ENCODE results near the gene ABL2.

Gene ABL2

GRCh38 chr1:179101566-179101965 lies 127.9 kb downstream of the ABL2 start:
- no peaks in the 10 kb centered on the region for H3K36me3 ChIP-seq (ENCODE audit: control insufficient read depth, insufficient read depth, low read length)
- H3K27me3 ChIP-seq (ENCODE audit: control insufficient read depth, insufficient read depth, low read length): no peaks in the 10 kb centered on the region

DNA sequence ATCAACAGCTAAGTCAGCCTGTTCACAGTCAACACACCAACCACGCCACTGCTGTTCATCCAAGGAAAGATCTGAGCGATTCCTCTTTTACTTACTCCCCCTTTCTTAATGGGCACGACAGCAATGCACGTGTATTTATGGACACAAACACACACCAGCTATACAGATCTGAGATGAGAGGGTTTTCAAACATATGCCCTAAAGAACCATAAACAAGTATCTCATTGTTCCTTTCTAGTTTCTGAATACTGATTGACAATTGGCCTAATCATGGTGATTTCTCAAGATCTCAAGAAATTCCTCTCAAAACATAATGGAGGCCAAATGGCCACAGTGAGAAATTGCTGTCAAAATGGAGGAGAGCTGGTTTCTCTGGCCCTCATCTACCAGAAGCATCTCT lies 129.6 kb downstream of the ABL2 start:
- H3K4me1 ChIP-seq (ENCODE audit: control insufficient read depth, insufficient read depth, low read length): peaks cover 5% of the 10 kb centered on the region
- H3K9ac ChIP-seq (ENCODE audit: low read depth, low read length): no peak overlapping the region
- no peaks in the 10 kb centered on the region for H3K27me3 ChIP-seq (ENCODE audit: control insufficient read depth, insufficient read depth, low read length)
- no peak overlapping the region for H3K4me3 ChIP-seq (ENCODE audit: low read depth, low read length)
- H3K9me3 ChIP-seq (ENCODE audit: control insufficient read depth, insufficient read depth, low read length): no peaks in the 10 kb centered on the region
- H3K36me3 ChIP-seq (ENCODE audit: control insufficient read depth, insufficient read depth, low read length): peaks cover 12% of the 10 kb centered on the region

More at GRCh38 chr1:179101566-179101965, 127.9 kb downstream of the ABL2 start:
- H3K4me1 ChIP-seq (ENCODE audit: control insufficient read depth, insufficient read depth, low read length): peaks cover 12% of the 10 kb centered on the region
- H3K9me3 ChIP-seq (ENCODE audit: control insufficient read depth, insufficient read depth, low read length): no peaks in the 10 kb centered on the region
- no peak overlapping the region for H3K4me3 ChIP-seq (ENCODE audit: low read depth, low read length)
- no peak overlapping the region for H3K9ac ChIP-seq (ENCODE audit: low read depth, low read length)

- Histone ChIP-seq H3K27me3 (ENCODE audit: control insufficient read depth, insufficient read depth, low read length) (no peaks in the 10 kb centered on the region), H3K9me3 (ENCODE audit: control insufficient read depth, insufficient read depth, low read length) (no peaks in the 10 kb centered on the region), H3K9ac (ENCODE audit: low read depth, low read length) (no peak overlapping the region), H3K4me1 (ENCODE audit: control insufficient read depth, insufficient read depth, low read length) (peaks cover 5% of the 10 kb centered on the region), H3K36me3 (ENCODE audit: control insufficient read depth, insufficient read depth, low read length) (peaks cover 41% of the 10 kb centered on the region), H3K4me3 (ENCODE audit: low read depth, low read length) (no peak overlapping the region)
Measured at GRCh38 chr1:179095924-179096323, 133.6 kb downstream of the ABL2 start.

- peaks cover 5% of the 10 kb centered on the region for H3K4me1 ChIP-seq (ENCODE audit: control insufficient read depth, insufficient read depth, low read length)
- peaks cover 46% of the 10 kb centered on the region for H3K36me3 ChIP-seq (ENCODE audit: control insufficient read depth, insufficient read depth, low read length)
- no peaks in the 10 kb centered on the region for H3K27me3 ChIP-seq (ENCODE audit: control insufficient read depth, insufficient read depth, low read length)
- H3K4me3 ChIP-seq (ENCODE audit: low read depth, low read length): no peak overlapping the region
- H3K9ac ChIP-seq (ENCODE audit: low read depth, low read length): no peak overlapping the region
- no peaks in the 10 kb centered on the region for H3K9me3 ChIP-seq (ENCODE audit: control insufficient read depth, insufficient read depth, low read length)
Measured at GRCh38 chr1:179095377-179095776, 134.1 kb downstream of the ABL2 start.

GRCh38 chr1:179094818-179095217 lies 134.7 kb downstream of the ABL2 start:
- Histone ChIP-seq H3K4me3 (ENCODE audit: low read depth, low read length) (no peak overlapping the region), H3K27me3 (ENCODE audit: control insufficient read depth, insufficient read depth, low read length) (no peaks in the 10 kb centered on the region), H3K9me3 (ENCODE audit: control insufficient read depth, insufficient read depth, low read length) (no peaks in the 10 kb centered on the region), H3K4me1 (ENCODE audit: control insufficient read depth, insufficient read depth, low read length) (peaks cover 5% of the 10 kb centered on the region), H3K9ac (ENCODE audit: low read depth, low read length) (no peak overlapping the region), H3K36me3 (ENCODE audit: control insufficient read depth, insufficient read depth, low read length) (peaks cover 46% of the 10 kb centered on the region)

GRCh38 chr1:179092896-179093461 lies 136.5 kb downstream of the ABL2 start:
- Histone ChIP-seq H3K9ac (ENCODE audit: low read depth, low read length) (no peak overlapping the region), H3K4me1 (ENCODE audit: control insufficient read depth, insufficient read depth, low read length) (peaks cover 7% of the 10 kb centered on the region), H3K9me3 (ENCODE audit: control insufficient read depth, insufficient read depth, low read length) (no peaks in the 10 kb centered on the region), H3K36me3 (ENCODE audit: control insufficient read depth, insufficient read depth, low read length) (peaks cover 49% of the 10 kb centered on the region), H3K4me3 (ENCODE audit: low read depth, low read length) (no peak overlapping the region), H3K27me3 (ENCODE audit: control insufficient read depth, insufficient read depth, low read length) (no peaks in the 10 kb centered on the region)

DNA sequence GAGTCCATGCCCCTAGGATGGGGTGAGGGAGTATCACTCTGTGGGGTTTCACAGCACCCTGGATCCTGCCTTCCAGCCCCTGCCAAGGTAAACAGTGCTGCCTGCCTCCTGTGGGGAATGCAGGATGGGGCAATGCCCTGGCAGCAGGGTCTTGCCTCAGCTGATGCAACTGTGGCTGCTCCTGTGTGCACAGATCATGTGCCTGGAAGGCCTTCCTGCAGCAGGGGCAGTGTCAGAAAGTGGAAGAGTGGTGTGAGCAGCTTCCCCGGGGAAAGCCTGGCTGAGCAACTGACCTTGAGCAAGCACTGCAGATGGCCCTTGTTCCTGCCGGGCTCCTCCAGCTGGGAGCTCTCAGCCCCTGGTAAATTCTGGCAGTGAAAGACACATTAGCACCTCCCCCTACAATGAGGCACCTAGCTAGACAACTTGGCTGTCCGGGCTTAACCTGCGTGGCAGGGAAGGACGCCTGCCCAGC lies 137.7 kb downstream of the ABL2 start:
- Histone ChIP-seq H3K4me3 (ENCODE audit: low read depth, low read length) (no peak overlapping the region), H3K9me3 (ENCODE audit: control insufficient read depth, insufficient read depth, low read length) (no peaks in the 10 kb centered on the region), H3K4me1 (ENCODE audit: control insufficient read depth, insufficient read depth, low read length) (peaks cover 12% of the 10 kb centered on the region), H3K9ac (ENCODE audit: low read depth, low read length) (no peak overlapping the region), H3K27me3 (ENCODE audit: control insufficient read depth, insufficient read depth, low read length) (no peaks in the 10 kb centered on the region), H3K36me3 (ENCODE audit: control insufficient read depth, insufficient read depth, low read length) (peaks cover 49% of the 10 kb centered on the region)

DNA sequence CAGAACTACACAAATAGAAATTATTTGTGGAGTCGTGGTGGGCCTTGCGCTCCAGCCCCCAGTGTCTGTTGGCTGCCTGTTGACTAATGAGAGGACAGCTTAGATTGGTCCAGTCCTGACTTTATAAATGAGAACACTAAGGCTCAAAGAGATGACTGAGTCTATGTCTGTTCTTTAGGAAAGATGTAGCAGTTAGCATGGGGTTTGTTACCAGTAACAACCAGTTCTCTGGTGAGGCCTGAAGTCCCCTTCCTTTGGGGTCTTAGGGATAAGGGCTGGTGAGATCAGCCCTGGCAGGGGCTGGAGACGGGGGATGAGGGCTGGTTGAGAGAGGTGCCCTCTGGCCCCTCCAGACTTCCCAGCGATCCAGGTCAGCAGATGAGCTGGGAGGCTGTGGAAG lies 138.6 kb downstream of the ABL2 start:
- Histone ChIP-seq H3K4me1 (ENCODE audit: control insufficient read depth, insufficient read depth, low read length) (peaks cover 12% of the 10 kb centered on the region), H3K4me3 (ENCODE audit: low read depth, low read length) (no peak overlapping the region)

DNA sequence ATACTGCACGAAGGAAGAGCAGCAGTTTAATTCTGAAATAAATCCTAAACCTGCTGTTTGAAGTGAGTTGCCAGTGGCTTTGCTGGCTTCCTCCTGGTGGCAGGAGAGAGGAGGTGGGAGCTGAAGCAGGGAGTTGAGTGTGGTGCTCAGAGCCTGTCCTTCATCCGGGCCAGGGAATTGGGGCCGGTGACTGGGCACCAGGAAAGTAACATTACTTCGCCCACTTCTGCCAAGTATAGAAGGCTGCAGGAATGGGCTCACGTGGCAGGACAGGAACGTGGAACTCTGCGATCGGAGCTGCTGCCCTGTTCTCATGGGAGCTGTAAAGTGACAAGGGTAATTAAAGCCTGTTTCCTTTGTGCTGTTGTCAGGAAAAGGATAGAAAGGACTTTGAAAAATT lies 139.0 kb downstream of the ABL2 start:
- Histone ChIP-seq H3K9ac (ENCODE audit: low read depth, low read length) (no peak overlapping the region), H3K36me3 (ENCODE audit: control insufficient read depth, insufficient read depth, low read length) (peaks cover 51% of the 10 kb centered on the region), H3K4me1 (ENCODE audit: control insufficient read depth, insufficient read depth, low read length) (peaks cover 12% of the 10 kb centered on the region), H3K4me3 (ENCODE audit: low read depth, low read length) (no peak overlapping the region), H3K27me3 (ENCODE audit: control insufficient read depth, insufficient read depth, low read length) (no peaks in the 10 kb centered on the region), H3K9me3 (ENCODE audit: control insufficient read depth, insufficient read depth, low read length) (no peaks in the 10 kb centered on the region)

More for the DNA sequence above, 138.6 kb downstream of the ABL2 start:
- H3K9me3 ChIP-seq (ENCODE audit: control insufficient read depth, insufficient read depth, low read length): no peaks in the 10 kb centered on the region
- peaks cover 50% of the 10 kb centered on the region for H3K36me3 ChIP-seq (ENCODE audit: control insufficient read depth, insufficient read depth, low read length)
- H3K9ac ChIP-seq (ENCODE audit: low read depth, low read length): no peak overlapping the region
- H3K27me3 ChIP-seq (ENCODE audit: control insufficient read depth, insufficient read depth, low read length): no peaks in the 10 kb centered on the region

- peak overlapping the region; percentile 18 for H3K4me3 ChIP-seq (ENCODE audit: low read depth, low read length)
- no peaks in the 10 kb centered on the region for H3K27me3 ChIP-seq (ENCODE audit: control insufficient read depth, insufficient read depth, low read length)
- H3K9ac ChIP-seq (ENCODE audit: low read depth, low read length): no peak overlapping the region
- H3K36me3 ChIP-seq (ENCODE audit: control insufficient read depth, insufficient read depth, low read length): peaks cover 46% of the 10 kb centered on the region
- peaks cover 12% of the 10 kb centered on the region for H3K4me1 ChIP-seq (ENCODE audit: control insufficient read depth, insufficient read depth, low read length)
- no peaks in the 10 kb centered on the region for H3K9me3 ChIP-seq (ENCODE audit: control insufficient read depth, insufficient read depth, low read length)
Measured at GRCh38 chr1:179089827-179090482, 139.5 kb downstream of the ABL2 start.

GRCh38 chr1:179087665-179088064 lies 141.8 kb downstream of the ABL2 start:
- Histone ChIP-seq H3K4me3 (ENCODE audit: low read depth, low read length) (peak overlapping the region; percentile 85), H3K27me3 (ENCODE audit: control insufficient read depth, insufficient read depth, low read length) (no peaks in the 10 kb centered on the region), H3K36me3 (ENCODE audit: control insufficient read depth, insufficient read depth, low read length) (peaks cover 28% of the 10 kb centered on the region), H3K9ac (ENCODE audit: low read depth, low read length) (peak overlapping the region; percentile 60), H3K4me1 (ENCODE audit: control insufficient read depth, insufficient read depth, low read length) (peaks cover 15% of the 10 kb centered on the region), H3K9me3 (ENCODE audit: control insufficient read depth, insufficient read depth, low read length) (no peaks in the 10 kb centered on the region)

GRCh38 chr1:179083533-179083932 lies 145.9 kb downstream of the ABL2 start:
- no peak overlapping the region for H3K4me3 ChIP-seq (ENCODE audit: low read depth, low read length)
- H3K9ac ChIP-seq (ENCODE audit: low read depth, low read length): no peak overlapping the region
- H3K27me3 ChIP-seq (ENCODE audit: control insufficient read depth, insufficient read depth, low read length): no peaks in the 10 kb centered on the region
- H3K9me3 ChIP-seq (ENCODE audit: control insufficient read depth, insufficient read depth, low read length): no peaks in the 10 kb centered on the region
- H3K36me3 ChIP-seq (ENCODE audit: control insufficient read depth, insufficient read depth, low read length): peaks cover 9% of the 10 kb centered on the region
- H3K4me1 ChIP-seq (ENCODE audit: control insufficient read depth, insufficient read depth, low read length): peaks cover 20% of the 10 kb centered on the region

All from iPS-15b (cell line).